ENCODE measurements around the gene EID3.

The EID3 gene

DNA sequence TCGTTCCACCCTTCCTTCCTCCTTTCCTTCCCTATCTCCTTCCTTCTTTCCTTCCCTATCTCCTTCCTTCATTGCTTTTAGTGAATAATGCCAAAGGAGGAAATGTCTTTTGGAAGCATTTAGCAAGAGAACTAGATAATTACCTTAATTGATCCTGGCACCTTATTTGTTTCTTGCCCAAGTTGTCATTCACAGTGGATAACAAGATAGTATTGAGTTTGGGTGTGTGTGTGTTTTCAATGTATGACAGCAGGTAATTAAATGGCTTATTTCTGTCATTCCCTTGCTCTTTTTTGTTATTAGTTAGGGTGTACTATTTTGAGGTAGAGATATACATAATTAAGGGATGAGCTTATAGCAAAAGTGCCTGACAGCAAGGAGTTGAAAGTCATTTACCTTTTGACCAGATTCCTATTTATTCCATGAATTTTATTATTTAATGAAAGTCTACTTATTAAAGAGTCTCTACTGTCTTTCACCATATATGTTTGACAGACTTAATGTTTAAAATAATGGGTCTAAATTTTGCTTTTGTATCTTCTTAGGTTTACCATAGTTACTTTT lies 30.2 kb downstream of the EID3 start:
- Histone ChIP-seq H3K9me3 (ENCODE audit: insufficient read depth, low read depth, low read length) (no peaks in the 10 kb centered on the region), H2AFZ (ENCODE audit: low read length) (no peak overlapping the region), H3F3A (ENCODE audit: low read depth) (no peaks in the 10 kb centered on the region), H3K9ac (ENCODE audit: low read depth, low read length, poor library complexity, severe bottlenecking) (no peak overlapping the region), H3K9me2 (replicated peaks; ENCODE audit: low read depth, low read length) (no peaks in the 10 kb centered on the region), H3K27me3 (ENCODE audit: insufficient read depth, low read length, poor library complexity, severe bottlenecking) (no peaks in the 10 kb centered on the region), H3K4me3 (ENCODE audit: low read length, poor library complexity, severe bottlenecking) (no peak overlapping the region), H3K4me1 (ENCODE audit: insufficient read depth, low read length, poor library complexity, severe bottlenecking) (no peaks in the 10 kb centered on the region), H3K4me2 (ENCODE audit: low read depth, low read length, poor library complexity, severe bottlenecking) (no peak overlapping the region), H4K20me1 (ENCODE audit: insufficient read depth, low read length, poor library complexity, severe bottlenecking) (peaks cover 3% of the 10 kb centered on the region), H3K79me2 (ENCODE audit: insufficient read depth, low read length) (no peaks in the 10 kb centered on the region), H3K36me3 (ENCODE audit: insufficient read depth, low read length) (peaks cover 75% of the 10 kb centered on the region)
- no peak for TF ChIP-seq CTCF (conservative IDR thresholded peaks at IDR 0.05; ENCODE audit: low read length)
- TF ChIP-seq EZH2phosphoT487 (IDR thresholded peaks at IDR 0.05; ENCODE audit: borderline replicate concordance) = no peak

DNA sequence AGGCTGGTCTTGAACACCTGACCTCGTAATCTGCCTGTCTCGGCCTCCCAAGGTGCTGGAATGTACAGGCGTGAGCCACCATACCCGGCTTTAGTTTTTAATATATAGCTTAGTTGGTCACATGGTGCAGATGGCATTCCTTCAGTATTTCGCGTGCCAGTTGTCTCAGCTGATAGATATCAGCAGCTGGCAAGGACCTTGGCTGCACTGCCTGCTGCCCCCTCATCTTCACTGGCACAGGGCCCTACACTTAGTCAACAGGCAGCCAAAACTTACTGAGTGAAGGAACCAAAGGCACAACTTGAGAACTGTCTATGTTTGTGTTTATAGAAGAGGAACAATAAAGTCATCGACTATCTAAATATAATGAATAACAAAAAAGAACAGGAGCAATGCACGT lies 31.0 kb downstream of the EID3 start:
- Histone ChIP-seq H3K4me1 (ENCODE audit: insufficient read depth, low read length, poor library complexity, severe bottlenecking) (no peaks in the 10 kb centered on the region), H4K20me1 (ENCODE audit: insufficient read depth, low read length, poor library complexity, severe bottlenecking) (peaks cover 3% of the 10 kb centered on the region), H3K9me2 (replicated peaks; ENCODE audit: low read depth, low read length) (no peaks in the 10 kb centered on the region), H3K4me3 (ENCODE audit: low read length, poor library complexity, severe bottlenecking) (no peak overlapping the region), H3K27me3 (ENCODE audit: insufficient read depth, low read length, poor library complexity, severe bottlenecking) (no peaks in the 10 kb centered on the region), H3K36me3 (ENCODE audit: insufficient read depth, low read length) (peaks cover 77% of the 10 kb centered on the region), H2AFZ (ENCODE audit: low read length) (no peak overlapping the region), H3F3A (ENCODE audit: low read depth) (no peaks in the 10 kb centered on the region), H3K4me2 (ENCODE audit: low read depth, low read length, poor library complexity, severe bottlenecking) (no peak overlapping the region), H3K79me2 (ENCODE audit: insufficient read depth, low read length) (no peaks in the 10 kb centered on the region), H3K9ac (ENCODE audit: low read depth, low read length, poor library complexity, severe bottlenecking) (no peak overlapping the region), H3K9me3 (ENCODE audit: insufficient read depth, low read depth, low read length) (no peaks in the 10 kb centered on the region)
- no peak for TF ChIP-seq EZH2phosphoT487 (IDR thresholded peaks at IDR 0.05; ENCODE audit: borderline replicate concordance)
- no peak for TF ChIP-seq CTCF (conservative IDR thresholded peaks at IDR 0.05; ENCODE audit: low read length)

GRCh38 chr12:104336115-104336514 lies 32.6 kb downstream of the EID3 start:
- peaks cover 3% of the 10 kb centered on the region for H4K20me1 ChIP-seq (ENCODE audit: insufficient read depth, low read length, poor library complexity, severe bottlenecking)
- H3K79me2 ChIP-seq (ENCODE audit: insufficient read depth, low read length) = no peaks in the 10 kb centered on the region
- no peaks in the 10 kb centered on the region for H3K9me3 ChIP-seq (ENCODE audit: insufficient read depth, low read depth, low read length)
- H3K4me3 ChIP-seq (ENCODE audit: low read length, poor library complexity, severe bottlenecking) = no peak overlapping the region
- H3K9ac ChIP-seq (ENCODE audit: low read depth, low read length, poor library complexity, severe bottlenecking) = no peak overlapping the region
- TF ChIP-seq CTCF (conservative IDR thresholded peaks at IDR 0.05; ENCODE audit: low read length) = no peak
- no peak for TF ChIP-seq EZH2phosphoT487 (IDR thresholded peaks at IDR 0.05; ENCODE audit: borderline replicate concordance)
- no peak overlapping the region for H3K4me2 ChIP-seq (ENCODE audit: low read depth, low read length, poor library complexity, severe bottlenecking)
- H3K36me3 ChIP-seq (ENCODE audit: insufficient read depth, low read length) = peaks cover 82% of the 10 kb centered on the region
- no peaks in the 10 kb centered on the region for H3K9me2 ChIP-seq (replicated peaks; ENCODE audit: low read depth, low read length)
- no peak overlapping the region for H2AFZ ChIP-seq (ENCODE audit: low read length)
- no peaks in the 10 kb centered on the region for H3F3A ChIP-seq (ENCODE audit: low read depth)
- H3K27me3 ChIP-seq (ENCODE audit: insufficient read depth, low read length, poor library complexity, severe bottlenecking) = no peaks in the 10 kb centered on the region
- no peaks in the 10 kb centered on the region for H3K4me1 ChIP-seq (ENCODE audit: insufficient read depth, low read length, poor library complexity, severe bottlenecking)

Measured in Loucy (cell line).